K562 treated with DMSO at 1 percent for 24 hours (cell line): ENCODE measurements around the gene CLTC. TPM values are rescaled to one million over a fixed set of nuclear protein-coding genes. Genes with fewer than 3 reads are reported as not detected.

Source experiments
- total RNA-seq: library from RNA; unstranded; fragments of 300-600 nt; gene quantifications from 2 replicates; pipeline ENCODE4 v1.2.3, GENCODE V29; 2022; ENCODE audit warnings: low read depth; ENCODE audit not compliant: insufficient read depth

CLTC gene
- 94.2 and 117 TPM in 2 replicates for total RNA-seq

DNA sequence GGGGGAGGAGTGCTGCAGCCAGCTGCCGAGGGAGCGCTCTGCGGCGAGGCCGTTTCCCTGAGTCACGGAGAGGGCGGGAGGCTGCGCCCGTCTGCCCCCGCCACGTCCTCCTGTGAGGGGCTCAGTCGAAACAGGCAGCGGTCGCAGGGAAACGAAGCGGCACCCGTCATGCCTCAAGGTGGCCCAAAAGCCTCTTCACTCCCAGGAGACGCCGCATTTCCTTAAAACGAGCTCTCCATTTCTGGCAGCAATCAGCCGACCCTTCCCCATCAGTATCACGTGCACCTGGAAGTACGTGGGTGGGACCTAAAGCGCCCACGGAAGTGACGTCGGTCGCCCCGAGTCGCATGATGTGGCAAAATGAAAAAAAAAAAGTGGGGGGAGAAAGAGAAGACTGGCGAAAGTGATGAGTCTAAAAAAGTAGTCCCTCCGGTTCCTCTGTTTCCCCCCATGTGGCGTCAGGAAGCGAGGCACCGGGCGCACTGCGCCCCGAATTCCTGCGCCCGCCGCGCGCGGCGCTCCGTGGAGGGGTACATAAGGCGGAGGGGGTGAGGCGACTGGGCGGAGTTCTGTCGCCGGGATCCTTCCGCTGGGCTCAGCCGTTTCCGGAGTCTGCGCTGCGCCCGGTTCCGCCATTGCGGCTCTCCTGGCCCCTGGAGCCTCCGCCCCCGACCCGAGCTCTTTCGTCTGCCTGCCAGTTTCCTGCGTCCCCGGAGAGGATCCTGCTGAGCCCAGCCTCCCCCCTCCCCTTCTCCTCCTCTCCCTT, at the start of gene CLTC:
CLTC (plus strand) TSS at position 598 of the 766 bp plus-strand sequence. CDS start 237 bp downstream, outside the sequence.

DNA sequence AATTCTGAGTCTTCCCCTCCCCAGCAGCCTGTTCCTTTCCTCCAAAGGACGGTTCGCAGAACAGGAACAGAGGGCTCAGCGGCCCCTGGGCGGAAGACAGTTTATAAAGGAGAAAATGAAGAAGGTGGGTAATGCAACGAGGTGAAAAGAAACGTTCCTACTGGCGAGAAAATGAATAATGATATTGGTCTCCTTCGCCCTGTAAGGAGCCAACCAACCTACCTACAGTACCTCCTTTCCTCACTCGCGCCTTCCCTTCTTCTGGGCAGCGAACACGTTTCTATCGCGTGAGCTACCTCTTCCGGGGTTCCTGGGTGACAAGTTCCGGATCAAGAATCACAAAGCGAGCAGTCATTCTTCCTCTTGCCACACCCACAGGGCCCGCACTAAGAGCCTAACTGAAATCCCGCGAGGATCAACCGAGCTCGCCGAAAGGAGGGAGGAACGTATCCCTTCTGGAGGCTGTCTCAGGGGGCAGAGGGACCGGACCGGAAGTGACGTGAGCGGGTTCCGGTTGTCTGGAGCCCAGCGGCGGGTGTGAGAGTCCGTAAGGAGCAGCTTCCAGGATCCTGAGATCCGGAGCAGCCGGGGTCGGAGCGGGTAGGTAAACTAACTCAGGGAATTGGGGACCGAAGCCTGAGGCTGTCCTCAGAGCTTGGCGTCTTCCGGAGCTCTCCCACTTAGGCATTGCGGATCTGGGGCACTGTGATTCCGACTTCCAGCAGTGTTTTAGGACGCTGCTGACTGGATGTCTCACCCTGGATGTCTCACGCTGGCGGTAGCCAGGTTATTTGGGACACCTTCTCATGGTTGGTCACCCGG, 87.7 kb downstream of the CLTC start, which contains the start of the genes PTRH2 and VMP1:
PTRH2 (minus strand) TSS at position 282 of the 822 bp plus-strand sequence. CDS start 9,452 bp downstream, outside the sequence.
VMP1 (plus strand) TSS at position 506 of the 822 bp plus-strand sequence. CDS start 23,793 bp downstream, outside the sequence.

Other genes starting within 250 kb of the CLTC start
- gene DHX40, start 54.3 kb upstream of the CLTC start, total RNA-seq: 15.8 and 22.0 TPM in 2 replicates
- gene PTRH2, start 87.5 kb downstream of the CLTC start, total RNA-seq: 32.8 and 33.7 TPM in 2 replicates
- gene VMP1, start 87.8 kb downstream of the CLTC start, total RNA-seq: 39.0 and 52.0 TPM in 2 replicates